Panc1 (cell line): ENCODE results near the gene TFDP2.

ENCODE experiments used
- POLR2AphosphoS5 ChIP-seq: IDR thresholded peaks from 2 replicates; pipeline ENCODE4 v1.6.1; 2012; ENCODE audit warnings: mild to moderate bottlenecking, low read depth, low read length, moderate library complexity
- REST ChIP-seq, 2 experiments: IDR thresholded peaks; 2 replicates each; pipeline ENCODE4 v1.6.1; 2011 to 2012; ENCODE audit warnings: low read depth in 2 of 2, control low read depth in 1 of 2, low read length in 1 of 2, mild to moderate bottlenecking in 1 of 2, moderate library complexity in 1 of 2; ENCODE audit not compliant: insufficient read depth in 1 of 2
- TF ChIP-seq, protein P1 (sequence below): fragments of 450-650 bp; IDR thresholded peaks from 2 replicates; pipeline ENCODE4 v1.5.1; 2017; ENCODE audit warnings: mild to moderate bottlenecking

- TF ChIP-seq, protein P1, sequence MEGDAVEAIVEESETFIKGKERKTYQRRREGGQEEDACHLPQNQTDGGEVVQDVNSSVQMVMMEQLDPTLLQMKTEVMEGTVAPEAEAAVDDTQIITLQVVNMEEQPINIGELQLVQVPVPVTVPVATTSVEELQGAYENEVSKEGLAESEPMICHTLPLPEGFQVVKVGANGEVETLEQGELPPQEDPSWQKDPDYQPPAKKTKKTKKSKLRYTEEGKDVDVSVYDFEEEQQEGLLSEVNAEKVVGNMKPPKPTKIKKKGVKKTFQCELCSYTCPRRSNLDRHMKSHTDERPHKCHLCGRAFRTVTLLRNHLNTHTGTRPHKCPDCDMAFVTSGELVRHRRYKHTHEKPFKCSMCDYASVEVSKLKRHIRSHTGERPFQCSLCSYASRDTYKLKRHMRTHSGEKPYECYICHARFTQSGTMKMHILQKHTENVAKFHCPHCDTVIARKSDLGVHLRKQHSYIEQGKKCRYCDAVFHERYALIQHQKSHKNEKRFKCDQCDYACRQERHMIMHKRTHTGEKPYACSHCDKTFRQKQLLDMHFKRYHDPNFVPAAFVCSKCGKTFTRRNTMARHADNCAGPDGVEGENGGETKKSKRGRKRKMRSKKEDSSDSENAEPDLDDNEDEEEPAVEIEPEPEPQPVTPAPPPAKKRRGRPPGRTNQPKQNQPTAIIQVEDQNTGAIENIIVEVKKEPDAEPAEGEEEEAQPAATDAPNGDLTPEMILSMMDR: no peak
- no peak for TF ChIP-seq REST (IDR thresholded peaks at IDR 0.05; ENCODE audit: insufficient read depth in 1 of 2, low read depth in 2 of 2, low read length in 1 of 2)
- no peak for TF ChIP-seq POLR2AphosphoS5
Measured at GRCh38 chr3:142003291-142003690, 146.1 kb downstream of the TFDP2 start.
